WTC11 (cell line): Measurements from ENCODE around the gene PALD1. TPM values are rescaled to one million over a fixed set of nuclear protein-coding genes. Genes with fewer than 3 reads are reported as not detected.

Experiments used
- ATAC-seq: fragments of 200-7000 bp; cut with Tn5 transposase; 2 replicates; pipeline ENCODE4 v1.10.0; 2021; ENCODE audit warnings: mild to moderate bottlenecking, moderate library complexity
- CTCF ChIA-PET: fragments of 300-600 bp; sonication (Branson Sonifier 250); formaldehyde crosslinking; loops from one replicate; lab custom pipeline; 2021; ENCODE audit warnings: antibody characterized with exemption; lab: Charles Lee
- POLR2A ChIA-PET: fragments of 350-600 bp; sonication (Branson Sonifier 250); formaldehyde crosslinking; loops from one replicate; lab custom pipeline; 2021; ENCODE audit warnings: antibody characterized with exemption; lab: Charles Lee
- DNase-seq: peaks from one replicate; pipeline ENCODE4 v3.0.0; 2021; ENCODE audit warnings: low spot score
- H3K27ac Mint-ChIP-seq: 2 replicates; pipeline ENCODE4 v1.8.0; 2021; ENCODE audit warnings: mixed read lengths
- H3K27me3 Mint-ChIP-seq: 2 replicates; pipeline ENCODE4 v1.8.0; 2021; ENCODE audit warnings: low read depth, mild to moderate bottlenecking, moderate library complexity, mixed read lengths
- H3K36me3 Mint-ChIP-seq: 2 replicates; pipeline ENCODE4 v1.8.0; 2021; ENCODE audit warnings: mixed read lengths
- H3K4me1 Mint-ChIP-seq: 2 replicates; pipeline ENCODE4 v1.8.0; 2022; ENCODE audit warnings: mixed read lengths
- H3K4me3 Mint-ChIP-seq: 2 replicates; pipeline ENCODE4 v1.8.0; 2021; ENCODE audit warnings: mild to moderate bottlenecking, moderate library complexity, mixed read lengths
- H3K9me3 Mint-ChIP-seq: 2 replicates; pipeline ENCODE4 v1.8.0; 2021; ENCODE audit warnings: mixed read lengths
- CBFB ChIP-seq: sonication (generic); formaldehyde crosslinking; IDR thresholded peaks from 2 replicates; pipeline ENCODE4 v1.8.1; 2022; ENCODE audit warnings: mild to moderate bottlenecking, low read depth, missing genetic modification reagents
- ETV6 ChIP-seq: sonication (generic); formaldehyde crosslinking; IDR thresholded peaks from 2 replicates; pipeline ENCODE4 v1.8.1; 2022; ENCODE audit warnings: mild to moderate bottlenecking, missing genetic modification reagents
- FOXP1 ChIP-seq: sonication (generic); formaldehyde crosslinking; IDR thresholded peaks from 2 replicates; pipeline ENCODE4 v1.8.0; 2022; ENCODE audit warnings: missing genetic modification reagents, mild to moderate bottlenecking, moderate library complexity, borderline replicate concordance
- NFATC4 ChIP-seq: fragments of 250-450 bp; sonication (Bioruptor Pico); IDR thresholded peaks from 2 replicates; pipeline ENCODE4 v1.9.0; 2021; ENCODE audit warnings: mild to moderate bottlenecking
- SMAD4 ChIP-seq: sonication (generic); formaldehyde crosslinking; IDR thresholded peaks from 2 replicates; pipeline ENCODE4 v1.8.0; 2022; ENCODE audit warnings: mild to moderate bottlenecking, missing genetic modification reagents
- SP1 ChIP-seq: sonication (generic); formaldehyde crosslinking; conservative IDR thresholded peaks from 2 replicates; pipeline ENCODE4 v1.8.1; 2022; ENCODE audit warnings: missing genetic modification reagents
- TEAD1 ChIP-seq: sonication (generic); formaldehyde crosslinking; IDR thresholded peaks from 2 replicates; pipeline ENCODE4 v1.8.0; 2022; ENCODE audit warnings: mild to moderate bottlenecking, missing genetic modification reagents
- ZNF121 ChIP-seq: sonication (generic); formaldehyde crosslinking; IDR thresholded peaks from 2 replicates; pipeline ENCODE4 v1.8.0; 2023; ENCODE audit warnings: missing genetic modification reagents
- ZNF423 ChIP-seq: fragments of 250-450 bp; sonication (Bioruptor Pico); IDR thresholded peaks from 2 replicates; pipeline ENCODE4 v2.1.2; 2022; ENCODE audit warnings: mild to moderate bottlenecking, moderate library complexity
- total RNA-seq: library from RNA; stranded (reverse); gene quantifications from 3 replicates; pipeline ENCODE4 v1.2.3, GENCODE V29; 2021
- TF ChIP-seq, protein P1 (sequence below): sonication (generic); formaldehyde crosslinking; conservative IDR thresholded peaks from 2 replicates; pipeline ENCODE4 v1.8.1; 2022; ENCODE audit warnings: mild to moderate bottlenecking, missing genetic modification reagents
- TF ChIP-seq, protein P2 (sequence below): sonication (generic); formaldehyde crosslinking; IDR thresholded peaks from 2 replicates; pipeline ENCODE4 v1.8.0; 2023; ENCODE audit warnings: mild to moderate bottlenecking, missing genetic modification reagents
- TF ChIP-seq, protein P3 (sequence below): fragments of 250-450 bp; sonication (Bioruptor Pico); IDR thresholded peaks from 2 replicates; pipeline ENCODE4 v2.1.2; 2022; ENCODE audit warnings: mild to moderate bottlenecking, moderate library complexity
- TF ChIP-seq, protein P4 (sequence below): sonication (generic); formaldehyde crosslinking; IDR thresholded peaks from 2 replicates; pipeline ENCODE4 v1.8.1; 2023; ENCODE audit warnings: mild to moderate bottlenecking, moderate library complexity, missing genetic modification reagents
- TF ChIP-seq, protein P5 (sequence below): fragments of 200-600 bp; IDR thresholded peaks from 2 replicates; pipeline ENCODE4 v1.8.0; 2022; ENCODE audit warnings: antibody characterized with exemption
- TF ChIP-seq, protein P6 (sequence below): fragments of 250-450 bp; sonication (Bioruptor Pico); conservative IDR thresholded peaks from 2 replicates; pipeline ENCODE4 v1.9.0; 2021; ENCODE audit warnings: mild to moderate bottlenecking

Gene PALD1
- total RNA-seq, 1 experiment from 2014 or later = 43.6 TPM

DNA sequence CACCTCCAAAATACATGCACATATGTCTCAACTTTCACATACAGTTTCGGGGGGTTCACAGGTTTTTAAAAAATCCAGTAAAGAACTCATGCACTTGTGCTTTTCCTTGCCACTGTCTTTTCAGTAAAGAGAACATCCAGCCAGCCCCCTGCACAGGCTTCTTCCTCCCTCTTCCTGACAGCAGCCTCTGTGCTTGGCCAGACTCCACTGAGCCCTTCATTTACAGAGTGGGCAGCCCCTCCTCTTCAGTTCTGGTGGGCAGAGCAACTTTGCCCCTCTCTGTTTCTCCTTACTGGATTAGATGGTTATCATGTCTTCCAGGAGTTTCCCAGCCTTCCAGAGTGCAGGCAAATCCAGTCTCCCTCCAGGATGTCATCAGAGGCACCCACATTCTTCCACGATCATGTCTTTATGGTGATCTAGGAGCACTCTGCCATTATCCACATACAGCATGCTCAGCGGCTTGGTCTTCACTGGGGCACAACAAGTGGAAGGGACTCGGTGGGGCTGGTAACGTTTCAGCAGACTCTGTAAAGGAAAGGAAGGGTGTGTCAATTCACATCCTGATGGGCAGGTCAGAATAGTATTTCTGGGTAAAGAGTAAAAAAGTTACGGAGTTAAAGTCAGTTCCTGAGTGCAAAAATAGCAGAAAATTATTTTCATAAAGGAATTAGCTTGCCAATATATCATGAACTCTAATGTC lies 45.9 kb upstream of the PALD1 start:
- H3K4me1 Mint-ChIP-seq = peaks cover 20% of the 10 kb centered on the region
- ATAC-seq (no peak), DNase-seq (no peak)
- ChIA-PET POLR2A (interaction anchor here (0.9 kb wide), 1 partner anchor 8 kb away, joined by 3 read pairs; no protein-coding TSS in a partner anchor), CTCF (interaction anchor here (0.9 kb wide), 1 partner anchor 68 kb away, joined by 3 read pairs; no protein-coding TSS in a partner anchor)
- H3K27me3 Mint-ChIP-seq = no peaks in the 10 kb centered on the region
- H3K36me3 Mint-ChIP-seq = peaks cover 41% of the 10 kb centered on the region
- no peaks in the 10 kb centered on the region for H3K9me3 Mint-ChIP-seq
- peak overlapping the region; percentile 84 for H3K27ac Mint-ChIP-seq
- TF ChIP-seq SP1 = no peak
- H3K4me3 Mint-ChIP-seq = no peak overlapping the region

DNA sequence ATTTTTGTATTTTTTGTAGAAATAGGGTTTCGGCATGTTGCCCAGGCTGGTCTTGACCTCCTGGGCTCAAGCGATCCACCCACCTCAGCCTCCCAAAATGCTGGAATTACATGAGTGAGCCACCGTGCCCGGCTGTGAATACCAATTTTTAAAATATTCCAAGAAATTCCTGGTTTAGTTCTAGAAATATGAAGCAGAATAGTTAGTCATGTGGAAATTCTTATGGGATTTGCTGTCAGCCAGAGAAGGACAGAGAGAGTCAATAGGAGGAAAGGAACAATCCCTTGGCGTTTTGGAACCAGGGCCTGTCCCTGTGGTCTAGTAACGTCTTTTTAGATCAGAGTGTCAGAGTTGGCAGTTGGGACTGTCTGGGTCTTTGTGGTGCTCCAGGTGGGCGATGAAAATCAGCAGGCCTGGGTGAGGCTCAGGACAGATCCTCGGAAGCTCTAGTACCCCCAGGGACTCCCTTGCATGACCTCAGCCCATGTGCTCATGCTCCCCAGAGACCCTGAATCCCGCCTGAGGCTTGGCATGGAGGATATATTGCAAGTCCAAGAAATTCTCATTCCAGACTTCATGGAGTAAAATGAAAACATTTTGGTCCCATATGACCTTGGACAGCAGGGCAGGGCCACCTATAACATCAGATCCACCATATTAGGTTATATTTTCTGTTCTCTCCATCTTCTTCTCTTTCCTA lies 44.8 kb upstream of the PALD1 start:
- no peak overlapping the region for H3K27ac Mint-ChIP-seq

DNA sequence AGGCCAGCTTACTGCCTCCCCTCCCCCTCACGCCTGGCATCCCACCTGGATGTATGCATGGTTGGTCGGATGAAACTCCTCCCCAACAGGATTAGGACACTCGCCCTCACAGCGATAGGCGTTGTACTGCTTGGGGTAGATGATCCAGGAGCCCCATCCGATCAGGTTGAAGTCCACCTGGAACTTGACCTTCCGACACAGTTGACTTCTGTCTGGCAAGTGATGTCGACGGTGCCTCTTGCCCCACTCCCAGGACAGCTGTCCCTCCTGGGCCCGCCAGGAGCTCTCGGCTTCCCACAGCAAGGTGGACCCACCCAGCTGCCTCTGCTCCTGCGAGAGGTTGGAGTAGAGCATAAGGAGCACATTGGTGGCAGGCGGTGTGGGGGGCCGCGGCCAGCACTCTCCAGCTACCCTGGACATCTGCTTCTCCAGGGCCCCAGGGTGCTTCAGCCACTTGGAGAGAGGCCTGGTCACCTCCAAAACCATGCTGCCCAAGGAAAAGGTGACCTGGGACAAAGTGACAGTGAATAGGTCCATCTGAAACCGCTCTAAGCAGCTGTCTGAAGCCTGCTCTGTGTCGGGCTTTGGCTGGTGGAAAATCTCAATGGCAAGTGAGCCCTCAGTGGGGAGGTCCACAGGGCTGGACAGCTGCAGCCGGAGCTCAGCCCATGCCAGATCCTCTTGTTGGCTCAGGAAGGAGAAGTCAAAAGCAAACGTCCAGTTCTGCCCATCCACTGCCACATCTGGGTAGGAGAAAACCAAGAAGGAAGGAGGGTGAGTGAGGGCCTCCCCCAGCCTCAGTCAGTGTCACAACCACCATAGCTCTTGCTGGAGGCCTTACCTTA lies 43.1 kb upstream of the PALD1 start:
- DNase-seq (no peak), ATAC-seq (no peak)
- POLR2A ChIA-PET = no interaction called here
- no peaks in the 10 kb centered on the region for H3K9me3 Mint-ChIP-seq
- peaks cover 39% of the 10 kb centered on the region for H3K4me1 Mint-ChIP-seq
- no peak overlapping the region for H3K4me3 Mint-ChIP-seq
- peaks cover 40% of the 10 kb centered on the region for H3K36me3 Mint-ChIP-seq
- H3K27me3 Mint-ChIP-seq = peaks cover 13% of the 10 kb centered on the region
- CTCF ChIA-PET = interaction anchor here (0.9 to 1.5 kb wide), 2 partner anchors 26 to 171 kb away, joined by 3 to 4 read pairs; no protein-coding TSS in a partner anchor
- no peak overlapping the region; the same call in 1 of the 2 replicates for H3K27ac Mint-ChIP-seq
- no peak for TF ChIP-seq ETV6
- no peak for TF ChIP-seq ZNF423 (CRISPR knock-in tag)
- TF ChIP-seq, protein P1, sequence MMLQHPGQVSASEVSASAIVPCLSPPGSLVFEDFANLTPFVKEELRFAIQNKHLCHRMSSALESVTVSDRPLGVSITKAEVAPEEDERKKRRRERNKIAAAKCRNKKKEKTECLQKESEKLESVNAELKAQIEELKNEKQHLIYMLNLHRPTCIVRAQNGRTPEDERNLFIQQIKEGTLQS (CRISPR knock-in tag) = no peak
- TF ChIP-seq CBFB (CRISPR knock-in tag) = no peak
- TF ChIP-seq, protein P2, sequence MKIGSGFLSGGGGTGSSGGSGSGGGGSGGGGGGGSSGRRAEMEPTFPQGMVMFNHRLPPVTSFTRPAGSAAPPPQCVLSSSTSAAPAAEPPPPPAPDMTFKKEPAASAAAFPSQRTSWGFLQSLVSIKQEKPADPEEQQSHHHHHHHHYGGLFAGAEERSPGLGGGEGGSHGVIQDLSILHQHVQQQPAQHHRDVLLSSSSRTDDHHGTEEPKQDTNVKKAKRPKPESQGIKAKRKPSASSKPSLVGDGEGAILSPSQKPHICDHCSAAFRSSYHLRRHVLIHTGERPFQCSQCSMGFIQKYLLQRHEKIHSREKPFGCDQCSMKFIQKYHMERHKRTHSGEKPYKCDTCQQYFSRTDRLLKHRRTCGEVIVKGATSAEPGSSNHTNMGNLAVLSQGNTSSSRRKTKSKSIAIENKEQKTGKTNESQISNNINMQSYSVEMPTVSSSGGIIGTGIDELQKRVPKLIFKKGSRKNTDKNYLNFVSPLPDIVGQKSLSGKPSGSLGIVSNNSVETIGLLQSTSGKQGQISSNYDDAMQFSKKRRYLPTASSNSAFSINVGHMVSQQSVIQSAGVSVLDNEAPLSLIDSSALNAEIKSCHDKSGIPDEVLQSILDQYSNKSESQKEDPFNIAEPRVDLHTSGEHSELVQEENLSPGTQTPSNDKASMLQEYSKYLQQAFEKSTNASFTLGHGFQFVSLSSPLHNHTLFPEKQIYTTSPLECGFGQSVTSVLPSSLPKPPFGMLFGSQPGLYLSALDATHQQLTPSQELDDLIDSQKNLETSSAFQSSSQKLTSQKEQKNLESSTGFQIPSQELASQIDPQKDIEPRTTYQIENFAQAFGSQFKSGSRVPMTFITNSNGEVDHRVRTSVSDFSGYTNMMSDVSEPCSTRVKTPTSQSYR (CRISPR knock-in tag) = no peak
- TF ChIP-seq, protein P3, sequence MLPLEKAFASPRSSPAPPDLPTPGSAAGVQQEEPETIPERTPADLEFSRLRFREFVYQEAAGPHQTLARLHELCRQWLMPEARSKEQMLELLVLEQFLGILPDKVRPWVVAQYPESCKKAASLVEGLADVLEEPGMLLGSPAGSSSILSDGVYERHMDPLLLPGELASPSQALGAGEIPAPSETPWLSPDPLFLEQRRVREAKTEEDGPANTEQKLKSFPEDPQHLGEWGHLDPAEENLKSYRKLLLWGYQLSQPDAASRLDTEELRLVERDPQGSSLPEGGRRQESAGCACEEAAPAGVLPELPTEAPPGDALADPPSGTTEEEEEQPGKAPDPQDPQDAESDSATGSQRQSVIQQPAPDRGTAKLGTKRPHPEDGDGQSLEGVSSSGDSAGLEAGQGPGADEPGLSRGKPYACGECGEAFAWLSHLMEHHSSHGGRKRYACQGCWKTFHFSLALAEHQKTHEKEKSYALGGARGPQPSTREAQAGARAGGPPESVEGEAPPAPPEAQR (CRISPR knock-in tag) = no peak
- TF ChIP-seq TEAD1 (CRISPR knock-in tag) = no peak

More for the DNA sequence above, 44.8 kb upstream of the PALD1 start:
- DNase-seq = no peak
- ChIA-PET CTCF (interaction anchor here (0.6 to 1.0 kb wide), 3 partner anchors 28 to 69 kb away, joined by 3 to 4 read pairs (median 4); no protein-coding TSS in a partner anchor), POLR2A (interaction anchor here (0.9 kb wide), 1 partner anchor 9 kb away, joined by 3 read pairs; no protein-coding TSS in a partner anchor)
- no peak overlapping the region for H3K4me3 Mint-ChIP-seq
- peaks cover 26% of the 10 kb centered on the region for H3K4me1 Mint-ChIP-seq
- peaks cover 40% of the 10 kb centered on the region for H3K36me3 Mint-ChIP-seq
- H3K27me3 Mint-ChIP-seq = no peaks in the 10 kb centered on the region
- ATAC-seq = no peak
- TF ChIP-seq FOXP1 (CRISPR knock-in tag) (no peak), SMAD4 (no peak), ZNF121 (no peak), NFATC4 (no peak)
- TF ChIP-seq, protein P4, sequence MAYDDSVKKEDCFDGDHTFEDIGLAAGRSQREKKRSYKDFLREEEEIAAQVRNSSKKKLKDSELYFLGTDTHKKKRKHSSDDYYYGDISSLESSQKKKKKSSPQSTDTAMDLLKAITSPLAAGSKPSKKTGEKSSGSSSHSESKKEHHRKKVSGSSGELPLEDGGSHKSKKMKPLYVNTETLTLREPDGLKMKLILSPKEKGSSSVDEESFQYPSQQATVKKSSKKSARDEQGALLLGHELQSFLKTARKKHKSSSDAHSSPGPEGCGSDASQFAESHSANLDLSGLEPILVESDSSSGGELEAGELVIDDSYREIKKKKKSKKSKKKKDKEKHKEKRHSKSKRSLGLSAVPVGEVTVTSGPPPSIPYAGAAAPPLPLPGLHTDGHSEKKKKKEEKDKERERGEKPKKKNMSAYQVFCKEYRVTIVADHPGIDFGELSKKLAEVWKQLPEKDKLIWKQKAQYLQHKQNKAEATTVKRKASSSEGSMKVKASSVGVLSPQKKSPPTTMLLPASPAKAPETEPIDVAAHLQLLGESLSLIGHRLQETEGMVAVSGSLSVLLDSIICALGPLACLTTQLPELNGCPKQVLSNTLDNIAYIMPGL (CRISPR knock-in tag) = no peak
- TF ChIP-seq, protein P5, sequence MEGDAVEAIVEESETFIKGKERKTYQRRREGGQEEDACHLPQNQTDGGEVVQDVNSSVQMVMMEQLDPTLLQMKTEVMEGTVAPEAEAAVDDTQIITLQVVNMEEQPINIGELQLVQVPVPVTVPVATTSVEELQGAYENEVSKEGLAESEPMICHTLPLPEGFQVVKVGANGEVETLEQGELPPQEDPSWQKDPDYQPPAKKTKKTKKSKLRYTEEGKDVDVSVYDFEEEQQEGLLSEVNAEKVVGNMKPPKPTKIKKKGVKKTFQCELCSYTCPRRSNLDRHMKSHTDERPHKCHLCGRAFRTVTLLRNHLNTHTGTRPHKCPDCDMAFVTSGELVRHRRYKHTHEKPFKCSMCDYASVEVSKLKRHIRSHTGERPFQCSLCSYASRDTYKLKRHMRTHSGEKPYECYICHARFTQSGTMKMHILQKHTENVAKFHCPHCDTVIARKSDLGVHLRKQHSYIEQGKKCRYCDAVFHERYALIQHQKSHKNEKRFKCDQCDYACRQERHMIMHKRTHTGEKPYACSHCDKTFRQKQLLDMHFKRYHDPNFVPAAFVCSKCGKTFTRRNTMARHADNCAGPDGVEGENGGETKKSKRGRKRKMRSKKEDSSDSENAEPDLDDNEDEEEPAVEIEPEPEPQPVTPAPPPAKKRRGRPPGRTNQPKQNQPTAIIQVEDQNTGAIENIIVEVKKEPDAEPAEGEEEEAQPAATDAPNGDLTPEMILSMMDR = no peak
- TF ChIP-seq, protein P6, sequence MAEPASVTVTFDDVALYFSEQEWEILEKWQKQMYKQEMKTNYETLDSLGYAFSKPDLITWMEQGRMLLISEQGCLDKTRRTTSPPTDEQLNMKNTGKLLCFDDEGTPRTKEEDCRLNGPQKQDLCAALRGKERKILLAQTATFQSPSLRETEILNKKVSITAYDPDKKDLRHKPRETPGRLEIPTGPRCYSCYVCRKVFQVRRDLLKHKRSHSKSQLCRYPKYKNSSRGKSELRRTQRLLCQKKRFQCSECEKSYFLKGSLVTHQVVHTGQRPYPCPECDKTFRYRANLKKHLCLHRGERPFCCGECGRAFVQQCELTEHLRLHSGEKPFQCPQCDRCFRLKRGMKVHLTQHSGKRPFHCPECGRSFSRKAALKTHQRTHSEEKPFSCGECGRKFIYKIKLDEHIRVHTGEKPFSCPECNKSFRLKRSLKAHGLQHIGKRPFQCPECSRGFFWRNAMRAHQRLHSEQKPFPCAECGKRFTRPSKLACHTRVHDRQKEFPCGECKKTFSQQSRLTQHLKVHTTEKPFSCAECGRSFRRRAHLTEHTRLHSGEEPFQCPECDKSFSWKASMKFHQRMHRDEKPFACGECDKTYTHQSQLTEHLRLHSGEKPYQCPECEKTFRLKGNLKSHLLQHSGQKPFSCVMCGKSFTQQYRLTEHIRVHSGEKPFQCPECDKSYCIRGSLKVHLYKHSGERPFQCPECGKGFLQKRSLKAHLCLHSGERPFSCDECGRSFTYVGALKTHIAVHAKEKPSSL = no peak
- H3K9me3 Mint-ChIP-seq = no peaks in the 10 kb centered on the region
